Measurements from ENCODE around the gene PRR5.

PRR5 gene

GRCh38 chr22:44697423-44698141 lies 4.4 kb upstream of the PRR5 start:
- Histone ChIP-seq H3K4me3 (ENCODE audit: low read depth, low read length) (no peak overlapping the region), H3K36me3 (ENCODE audit: control insufficient read depth, insufficient read depth, low read length) (no peaks in the 10 kb centered on the region), H3K9me3 (ENCODE audit: control insufficient read depth, insufficient read depth, low read length) (no peaks in the 10 kb centered on the region), H3K4me1 (ENCODE audit: control insufficient read depth, insufficient read depth, low read length) (peaks cover 16% of the 10 kb centered on the region), H3K27ac (ENCODE audit: low read depth, low read length) (no peak overlapping the region), H3K9ac (ENCODE audit: low read depth, low read length) (no peak overlapping the region), H3K27me3 (ENCODE audit: control insufficient read depth, insufficient read depth, low read length) (peaks cover 15% of the 10 kb centered on the region)

GRCh38 chr22:44698531-44699421 lies 3.2 kb upstream of the PRR5 start:
- Histone ChIP-seq H3K27ac (ENCODE audit: low read depth, low read length) (peak overlapping the region; percentile 73), H3K9ac (ENCODE audit: low read depth, low read length) (no peak overlapping the region)

DNA sequence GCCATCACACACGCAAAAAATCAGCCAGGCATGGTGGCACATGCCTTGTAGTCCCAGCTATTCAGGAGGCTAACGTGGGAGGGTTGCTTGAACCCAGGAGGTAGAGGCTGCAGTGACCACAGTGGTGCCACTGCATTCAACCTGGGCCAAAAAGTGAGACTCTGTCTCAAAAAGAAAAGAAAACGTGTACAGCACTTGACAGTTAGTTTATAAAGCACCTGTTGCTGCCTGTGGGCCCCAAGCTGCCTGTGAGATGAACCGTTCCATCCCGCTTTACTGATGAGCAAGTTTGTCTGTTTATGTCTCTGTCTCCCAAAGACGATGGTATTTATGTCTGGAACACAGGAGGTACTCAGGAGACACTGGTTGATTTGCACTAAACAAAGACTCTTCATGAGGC lies 1.5 kb upstream of the PRR5 start:
- no peak overlapping the region for H3K27ac ChIP-seq (ENCODE audit: low read depth, low read length)
- peaks cover 24% of the 10 kb centered on the region for H3K4me1 ChIP-seq (ENCODE audit: control insufficient read depth, insufficient read depth, low read length)

More at GRCh38 chr22:44698531-44699421, 3.2 kb upstream of the PRR5 start:
- no peaks in the 10 kb centered on the region for H3K9me3 ChIP-seq (ENCODE audit: control insufficient read depth, insufficient read depth, low read length)
- H3K36me3 ChIP-seq (ENCODE audit: control insufficient read depth, insufficient read depth, low read length) = no peaks in the 10 kb centered on the region
- H3K4me1 ChIP-seq (ENCODE audit: control insufficient read depth, insufficient read depth, low read length) = peaks cover 24% of the 10 kb centered on the region
- peaks cover 26% of the 10 kb centered on the region for H3K27me3 ChIP-seq (ENCODE audit: control insufficient read depth, insufficient read depth, low read length)
- H3K4me3 ChIP-seq (ENCODE audit: low read depth, low read length) = no peak overlapping the region

GRCh38 chr22:44701187-44701790 lies 715 bp upstream of the PRR5 start:
- Histone ChIP-seq H3K27ac (ENCODE audit: low read depth, low read length) (no peak overlapping the region), H3K36me3 (ENCODE audit: control insufficient read depth, insufficient read depth, low read length) (no peaks in the 10 kb centered on the region), H3K4me1 (ENCODE audit: control insufficient read depth, insufficient read depth, low read length) (peaks cover 29% of the 10 kb centered on the region), H3K4me3 (ENCODE audit: low read depth, low read length) (peak overlapping the region; percentile 54; the same call in 1 of the 2 replicates), H3K27me3 (ENCODE audit: control insufficient read depth, insufficient read depth, low read length) (peaks cover 29% of the 10 kb centered on the region), H3K9me3 (ENCODE audit: control insufficient read depth, insufficient read depth, low read length) (no peaks in the 10 kb centered on the region), H3K9ac (ENCODE audit: low read depth, low read length) (no peak overlapping the region)

More for the DNA sequence above, 1.5 kb upstream of the PRR5 start:
- H3K9me3 ChIP-seq (ENCODE audit: control insufficient read depth, insufficient read depth, low read length) = no peaks in the 10 kb centered on the region
- no peak overlapping the region for H3K9ac ChIP-seq (ENCODE audit: low read depth, low read length)
- H3K4me3 ChIP-seq (ENCODE audit: low read depth, low read length) = no peak overlapping the region
- peaks cover 29% of the 10 kb centered on the region for H3K27me3 ChIP-seq (ENCODE audit: control insufficient read depth, insufficient read depth, low read length)
- no peaks in the 10 kb centered on the region for H3K36me3 ChIP-seq (ENCODE audit: control insufficient read depth, insufficient read depth, low read length)

DNA sequence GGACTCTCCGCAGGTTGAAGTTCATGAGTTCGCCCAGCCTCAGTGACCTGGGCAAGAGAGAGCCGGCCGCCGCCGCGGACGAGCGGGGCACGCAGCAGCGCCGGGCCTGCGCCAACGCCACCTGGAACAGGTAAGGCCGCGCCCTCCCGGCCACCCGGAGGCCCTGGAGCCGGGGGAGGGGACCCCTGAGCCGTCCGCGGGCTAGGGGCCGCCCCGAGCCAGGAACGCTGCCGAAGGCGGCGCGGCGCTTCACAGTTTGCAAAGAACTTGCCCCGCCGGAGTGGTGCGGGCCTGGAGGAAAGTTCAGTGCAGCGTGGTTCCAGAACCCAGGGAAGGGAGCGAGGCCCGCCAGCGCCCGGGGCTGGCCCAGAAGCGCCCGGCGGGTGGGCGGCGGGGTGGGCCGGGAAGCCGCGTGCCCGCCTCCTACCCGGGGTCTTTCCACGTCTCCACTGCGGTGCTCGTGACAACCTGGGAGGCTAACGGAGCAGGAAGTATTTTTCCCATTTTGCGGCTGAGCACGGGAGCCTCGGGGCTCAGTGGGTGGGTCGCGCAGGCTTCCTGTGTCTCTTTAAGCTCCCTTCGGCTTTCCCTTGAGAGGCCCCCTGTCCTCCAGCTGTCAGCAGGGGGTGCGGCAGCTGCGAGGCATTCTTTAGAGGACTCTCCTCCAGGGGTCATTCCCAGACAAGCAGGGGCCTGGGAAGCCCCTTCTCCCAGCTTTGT lies 635 bp downstream of the PRR5 start:
- H3K9ac ChIP-seq (ENCODE audit: low read depth, low read length) = peak overlapping the region; percentile 59; the same call in 1 of the 2 replicates
- H3K27me3 ChIP-seq (ENCODE audit: control insufficient read depth, insufficient read depth, low read length) = peaks cover 29% of the 10 kb centered on the region
- no peaks in the 10 kb centered on the region for H3K36me3 ChIP-seq (ENCODE audit: control insufficient read depth, insufficient read depth, low read length)
- no peak overlapping the region for H3K27ac ChIP-seq (ENCODE audit: low read depth, low read length)
- H3K4me1 ChIP-seq (ENCODE audit: control insufficient read depth, insufficient read depth, low read length) = peaks cover 32% of the 10 kb centered on the region
- no peaks in the 10 kb centered on the region for H3K9me3 ChIP-seq (ENCODE audit: control insufficient read depth, insufficient read depth, low read length)
- H3K4me3 ChIP-seq (ENCODE audit: low read depth, low read length) = peak overlapping the region; percentile 77

- peak overlapping the region; percentile 77 for H3K4me3 ChIP-seq (ENCODE audit: low read depth, low read length)
- H3K9ac ChIP-seq (ENCODE audit: low read depth, low read length) = 0 out of 2 replicates have a peak overlapping the region, but pooled peaks have one; percentile 13
- peaks cover 29% of the 10 kb centered on the region for H3K27me3 ChIP-seq (ENCODE audit: control insufficient read depth, insufficient read depth, low read length)
- no peak overlapping the region for H3K27ac ChIP-seq (ENCODE audit: low read depth, low read length)
- H3K4me1 ChIP-seq (ENCODE audit: control insufficient read depth, insufficient read depth, low read length) = peaks cover 32% of the 10 kb centered on the region
- no peaks in the 10 kb centered on the region for H3K9me3 ChIP-seq (ENCODE audit: control insufficient read depth, insufficient read depth, low read length)
- H3K36me3 ChIP-seq (ENCODE audit: control insufficient read depth, insufficient read depth, low read length) = no peaks in the 10 kb centered on the region
These were observed 1.4 kb downstream of the PRR5 start for GRCh38 chr22:44703255-44703870.

DNA sequence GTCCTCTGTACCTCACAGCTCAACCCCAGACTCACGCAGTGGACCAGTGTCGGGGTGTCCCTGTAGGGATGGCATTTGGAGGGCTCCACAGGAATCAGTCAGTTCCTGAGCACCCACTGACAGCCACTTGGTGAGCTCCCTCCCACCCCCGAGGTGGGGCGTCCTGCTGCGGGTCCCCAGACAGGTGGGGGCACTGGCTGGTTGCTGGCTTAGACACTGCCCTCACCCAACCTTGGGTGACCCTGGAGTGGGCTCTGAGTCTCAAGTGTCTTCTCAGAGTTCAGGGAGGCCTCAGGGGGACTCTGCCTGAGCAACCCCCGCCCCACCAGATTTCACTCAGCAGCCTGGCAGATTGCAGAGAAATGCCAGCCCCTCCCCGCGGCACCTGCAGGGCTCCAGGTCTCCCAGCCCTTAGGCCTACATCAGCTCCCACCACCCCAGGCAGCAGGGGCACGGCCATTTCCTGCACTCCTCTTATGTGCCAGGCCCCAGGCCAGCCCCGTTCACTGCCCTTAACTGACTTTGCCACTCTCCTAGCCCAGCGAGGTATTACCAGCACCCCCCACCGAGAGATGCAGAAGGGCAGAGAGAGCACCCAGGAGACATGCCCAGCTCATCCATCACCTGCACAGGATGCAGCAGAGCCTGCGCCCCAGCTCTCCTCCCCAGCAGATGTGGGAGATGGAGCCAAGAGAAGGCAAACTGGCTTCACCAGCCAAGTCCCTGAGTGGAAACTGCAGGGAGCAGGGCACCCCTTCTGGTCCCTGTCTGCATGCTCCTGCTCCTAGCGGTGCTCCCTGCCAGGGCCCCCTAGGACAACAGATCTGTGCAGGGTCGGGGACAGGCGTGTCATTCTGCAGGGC lies 2.4 kb downstream of the PRR5 start:
- Histone ChIP-seq H3K36me3 (ENCODE audit: control insufficient read depth, insufficient read depth, low read length) (no peaks in the 10 kb centered on the region), H3K4me3 (ENCODE audit: low read depth, low read length) (no peak overlapping the region), H3K9me3 (ENCODE audit: control insufficient read depth, insufficient read depth, low read length) (no peaks in the 10 kb centered on the region), H3K4me1 (ENCODE audit: control insufficient read depth, insufficient read depth, low read length) (peaks cover 22% of the 10 kb centered on the region), H3K27ac (ENCODE audit: low read depth, low read length) (no peak overlapping the region), H3K9ac (ENCODE audit: low read depth, low read length) (no peak overlapping the region), H3K27me3 (ENCODE audit: control insufficient read depth, insufficient read depth, low read length) (peaks cover 29% of the 10 kb centered on the region)

- Histone ChIP-seq H3K9ac (ENCODE audit: low read depth, low read length) (no peak overlapping the region), H3K36me3 (ENCODE audit: control insufficient read depth, insufficient read depth, low read length) (no peaks in the 10 kb centered on the region)
These were observed 3.0 kb downstream of the PRR5 start for GRCh38 chr22:44705022-44705297.

DNA sequence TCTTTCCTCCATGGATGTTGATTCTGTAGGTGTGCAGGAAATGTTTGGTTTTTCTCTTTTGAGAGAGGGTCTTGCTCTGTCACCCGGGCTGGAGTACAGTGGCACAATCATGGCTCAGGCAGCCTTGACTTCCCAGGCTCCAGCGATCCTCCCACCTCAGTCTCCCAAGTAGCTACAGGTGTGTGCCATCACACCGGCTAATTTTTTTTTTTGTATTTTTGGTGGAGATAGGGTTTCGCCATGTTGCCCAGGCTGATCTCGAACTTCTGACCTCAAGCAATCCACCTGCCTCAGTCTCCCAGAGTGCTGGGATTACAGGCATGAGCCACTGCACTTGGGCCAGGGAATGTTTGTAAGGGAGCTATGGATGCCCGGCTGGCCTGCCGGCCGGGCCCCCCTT lies 4.5 kb downstream of the PRR5 start:
- H3K36me3 ChIP-seq (ENCODE audit: control insufficient read depth, insufficient read depth, low read length) = no peaks in the 10 kb centered on the region
- H3K4me1 ChIP-seq (ENCODE audit: control insufficient read depth, insufficient read depth, low read length) = peaks cover 19% of the 10 kb centered on the region
- H3K27me3 ChIP-seq (ENCODE audit: control insufficient read depth, insufficient read depth, low read length) = peaks cover 18% of the 10 kb centered on the region
- no peak overlapping the region for H3K4me3 ChIP-seq (ENCODE audit: low read depth, low read length)
- no peak overlapping the region for H3K27ac ChIP-seq (ENCODE audit: low read depth, low read length)
- H3K9ac ChIP-seq (ENCODE audit: low read depth, low read length) = no peak overlapping the region
- H3K9me3 ChIP-seq (ENCODE audit: control insufficient read depth, insufficient read depth, low read length) = no peaks in the 10 kb centered on the region

More at GRCh38 chr22:44705022-44705297, 3.0 kb downstream of the PRR5 start:
- H3K9me3 ChIP-seq (ENCODE audit: control insufficient read depth, insufficient read depth, low read length) = no peaks in the 10 kb centered on the region
- H3K4me3 ChIP-seq (ENCODE audit: low read depth, low read length) = no peak overlapping the region
- peaks cover 29% of the 10 kb centered on the region for H3K27me3 ChIP-seq (ENCODE audit: control insufficient read depth, insufficient read depth, low read length)
- H3K27ac ChIP-seq (ENCODE audit: low read depth, low read length) = no peak overlapping the region
- H3K4me1 ChIP-seq (ENCODE audit: control insufficient read depth, insufficient read depth, low read length) = peaks cover 20% of the 10 kb centered on the region

Measured in HUES48 (cell line).